Fibroblast of pulmonary artery (primary cell): ENCODE results near the gene UBE2E1.
A peak's percentile ranks its signal among the peaks of the same experiment; 100 is the strongest.

Experiments
- DNase-seq: peaks from one replicate; pipeline ENCODE4 v3.0.0-alpha.2; 2010; ENCODE audit warnings: low read depth
- H3K4me3 ChIP-seq: replicated peaks from 2 replicates; pipeline ENCODE4 v1.5.1; 2011; ENCODE audit warnings: low read depth, mild to moderate bottlenecking, control low read depth, low read length, moderate library complexity
- CTCF ChIP-seq: IDR thresholded peaks from 2 replicates; pipeline ENCODE4 v1.5.1; 2011; ENCODE audit warnings: mild to moderate bottlenecking, control low read depth, low read length, inconsistent platforms; ENCODE audit errors: missing control alignments

Gene UBE2E1

GRCh38 chr3:23919628-23920027, 113.9 kb downstream of the UBE2E1 start:
- no peak overlapping the region for H3K4me3 ChIP-seq
- no peak for TF ChIP-seq CTCF
- no peak for DNase-seq

- no peak for DNase-seq
- no peak overlapping the region for H3K4me3 ChIP-seq
- no peak for TF ChIP-seq CTCF
Measured at GRCh38 chr3:23920151-23920655, 114.4 kb downstream of the UBE2E1 start.

GRCh38 chr3:23921052-23921511, 115.3 kb downstream of the UBE2E1 start:
- no peak overlapping the region for H3K4me3 ChIP-seq
- TF ChIP-seq CTCF, result no peak
- no peak for DNase-seq

GRCh38 chr3:23923786-23924185, 118.0 kb downstream of the UBE2E1 start:
- no peak for TF ChIP-seq CTCF
- peak; percentile 86 for DNase-seq
- no peak overlapping the region for H3K4me3 ChIP-seq

- TF ChIP-seq CTCF, result no peak
- no peak overlapping the region for H3K4me3 ChIP-seq
- no peak for DNase-seq
Measured at GRCh38 chr3:23926246-23926645, 120.5 kb downstream of the UBE2E1 start.

GRCh38 chr3:23926736-23927135, 121.0 kb downstream of the UBE2E1 start:
- H3K4me3 ChIP-seq, result no peak overlapping the region
- no peak for DNase-seq
- peak; percentile 5 for TF ChIP-seq CTCF

- TF ChIP-seq CTCF, result no peak
- no peak overlapping the region for H3K4me3 ChIP-seq
- no peak for DNase-seq
Measured at GRCh38 chr3:23928524-23928923, 122.8 kb downstream of the UBE2E1 start.
